GM19438 (cell line): ENCODE results near the gene SCRT2.
"Not testable (repeated sequence)": the region's sequence is repeated elsewhere in the genome, so short reads cannot be mapped to it uniquely, and the experiment has no call there.

Experiments used
- ATAC-seq: cut with Tn5 transposase; IDR thresholded peaks from one replicate; pipeline ENCODE4 v1.9.1; 2021; ENCODE audit warnings: low read depth; ENCODE audit not compliant: unreplicated experiment

The SCRT2 gene

DNA sequence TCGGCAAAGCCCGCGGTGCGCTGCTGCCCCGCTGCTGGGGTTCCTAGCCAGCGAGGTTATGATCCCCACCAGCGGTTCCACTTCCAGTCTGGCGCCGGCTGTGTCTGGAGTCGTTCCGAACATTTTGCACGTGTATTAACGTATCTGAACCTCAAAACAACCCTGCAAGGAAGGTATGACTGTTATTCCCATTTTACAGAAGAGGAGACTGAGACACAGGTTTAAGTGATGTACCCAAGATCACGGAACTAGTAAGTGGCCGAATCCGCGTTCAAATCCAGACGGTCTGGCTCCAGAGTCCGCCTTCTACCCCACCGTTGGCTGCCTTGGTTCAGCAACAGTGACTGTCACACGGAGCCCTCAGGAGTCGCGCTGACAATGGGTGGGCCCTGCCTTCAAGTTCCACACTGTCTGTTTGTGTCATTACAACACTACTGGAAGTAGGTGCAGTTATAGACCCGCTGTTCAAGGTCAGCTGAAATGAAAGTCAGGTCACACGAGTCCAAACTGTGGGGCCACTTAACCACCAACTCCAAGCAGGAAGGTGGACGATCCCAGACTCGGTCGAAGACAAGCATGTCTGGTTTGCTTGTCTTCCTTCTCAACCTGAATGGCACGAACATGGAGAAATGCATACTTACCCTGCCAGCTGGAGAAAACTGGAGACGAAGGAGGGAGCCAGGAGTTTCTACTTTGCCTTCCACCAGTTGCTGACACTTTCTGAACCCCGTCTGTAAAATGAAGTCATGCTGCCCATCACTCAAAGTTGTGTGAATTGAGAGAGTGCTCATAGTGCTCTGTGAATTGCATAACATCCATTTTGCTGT lies 21.8 kb downstream of the SCRT2 start:
- ATAC-seq = no peak

DNA sequence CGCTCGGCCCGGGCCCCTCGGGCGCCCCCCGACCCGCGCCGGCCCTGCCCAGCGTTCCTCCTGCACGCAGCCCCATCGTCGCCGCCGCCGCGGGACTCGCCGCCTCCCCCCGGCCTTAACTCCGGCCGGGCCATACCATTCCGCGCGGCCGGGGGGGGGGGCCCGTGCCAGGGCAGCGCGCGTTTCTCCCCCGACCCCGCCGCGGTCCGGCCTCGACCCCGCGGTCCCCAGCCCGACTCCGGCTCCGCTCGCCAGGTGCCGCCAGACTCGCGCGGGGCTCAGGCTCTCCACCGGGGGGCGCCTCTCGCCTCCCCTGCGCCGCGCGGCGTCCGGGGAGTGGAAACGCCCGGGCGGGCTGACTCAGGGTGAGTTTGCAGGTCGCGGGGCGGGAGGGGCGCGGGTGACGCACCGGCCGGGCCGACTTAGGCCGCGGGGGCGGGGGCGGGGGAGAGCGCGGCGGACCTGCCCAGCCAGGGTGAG lies 22.5 kb downstream of the SCRT2 start, which contains the start of gene SRXN1:
Gene SRXN1, minus strand, starts transcription at position 91 of the 480 bp plus-strand sequence. Its CDS starts 15 bp downstream, at position 76.
- ATAC-seq = peak; percentile 72

DNA sequence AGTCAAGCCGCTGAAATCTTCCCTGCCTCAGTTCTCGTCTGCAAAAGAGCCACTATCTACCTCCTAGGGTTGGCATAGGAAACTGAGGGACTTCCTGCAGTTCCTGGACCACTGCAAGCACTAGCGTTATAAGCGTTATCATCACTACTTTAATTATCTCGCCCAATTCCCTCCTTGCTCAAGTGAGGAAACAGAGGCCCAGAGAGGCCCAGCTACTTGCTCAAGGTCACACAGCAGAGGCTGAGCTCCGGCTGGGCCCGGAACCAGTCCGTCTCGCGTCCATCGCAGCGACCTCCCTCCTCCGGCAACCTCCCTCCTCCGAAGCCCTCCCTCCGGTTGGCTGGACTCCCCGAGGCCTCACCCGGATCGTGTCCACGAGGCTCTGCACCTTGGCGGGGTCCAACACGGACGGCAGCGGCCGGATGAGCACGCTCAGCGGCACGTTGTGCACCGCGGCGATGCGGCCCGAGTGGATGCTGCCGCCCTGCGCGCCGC lies 22.9 kb downstream of the SCRT2 start:
- peak; percentile 5 for ATAC-seq

DNA sequence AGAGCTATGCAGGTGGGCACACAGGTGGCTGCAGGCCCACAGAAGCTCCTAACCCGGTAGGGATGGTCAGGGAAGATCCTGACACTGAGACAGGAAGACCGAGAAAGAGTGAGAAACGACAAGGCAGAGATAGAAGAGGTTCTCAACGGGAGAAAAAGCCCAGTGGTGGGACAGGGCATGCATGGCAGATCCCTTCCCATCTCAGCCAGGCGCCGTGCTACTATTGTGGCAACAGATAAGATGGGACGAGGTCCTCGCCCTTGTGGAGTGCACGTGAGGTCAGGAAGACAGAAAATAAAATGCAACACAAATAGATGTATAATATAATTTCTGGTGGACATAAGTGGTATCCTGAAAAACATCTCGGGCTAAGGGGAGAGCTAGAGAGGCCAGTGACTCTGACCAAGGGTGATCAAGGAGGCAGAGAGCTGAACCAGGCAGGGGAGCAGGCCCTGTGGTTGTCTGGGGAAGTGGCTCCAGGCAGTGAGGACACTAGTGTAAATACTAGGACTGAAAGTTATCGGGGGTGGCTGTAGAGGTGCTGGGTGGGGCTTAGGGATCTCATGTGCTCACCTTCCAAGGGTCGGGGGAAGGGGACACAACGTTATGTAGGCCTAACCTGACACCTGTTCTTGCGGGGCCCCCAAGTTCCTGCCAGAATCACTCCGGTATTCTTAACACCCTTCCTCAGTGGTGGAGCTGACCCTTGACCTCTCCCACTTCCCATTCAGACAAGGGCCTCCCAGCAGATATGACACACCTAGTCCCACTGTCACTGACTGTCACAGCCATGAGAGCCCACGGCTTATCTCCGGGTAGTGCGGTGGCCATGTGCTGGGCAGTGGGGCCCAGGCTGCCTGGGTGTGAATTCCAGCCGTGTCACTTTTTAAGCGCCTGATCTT lies 23.6 kb downstream of the SCRT2 start:
- no peak for ATAC-seq

DNA sequence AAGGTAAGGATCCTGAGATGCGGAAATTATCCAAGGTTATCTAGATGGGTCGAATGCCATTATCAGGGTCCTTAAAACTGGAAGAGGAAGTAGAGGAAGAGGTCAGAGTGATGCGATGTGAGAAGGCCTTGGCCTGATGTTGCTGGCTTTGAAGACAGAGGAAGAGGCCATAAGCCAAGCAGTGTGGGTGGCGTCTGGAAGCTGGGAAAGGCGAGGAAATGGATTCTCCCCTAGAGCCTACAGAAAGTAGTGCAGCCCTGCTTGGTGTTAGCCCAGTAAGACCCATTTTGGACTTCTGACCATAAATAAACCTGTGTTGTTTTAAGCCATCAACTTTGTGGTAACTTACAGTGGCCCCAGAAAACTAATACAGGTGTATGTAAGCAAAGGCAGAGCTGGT lies 24.6 kb downstream of the SCRT2 start:
- ATAC-seq = no peak

DNA sequence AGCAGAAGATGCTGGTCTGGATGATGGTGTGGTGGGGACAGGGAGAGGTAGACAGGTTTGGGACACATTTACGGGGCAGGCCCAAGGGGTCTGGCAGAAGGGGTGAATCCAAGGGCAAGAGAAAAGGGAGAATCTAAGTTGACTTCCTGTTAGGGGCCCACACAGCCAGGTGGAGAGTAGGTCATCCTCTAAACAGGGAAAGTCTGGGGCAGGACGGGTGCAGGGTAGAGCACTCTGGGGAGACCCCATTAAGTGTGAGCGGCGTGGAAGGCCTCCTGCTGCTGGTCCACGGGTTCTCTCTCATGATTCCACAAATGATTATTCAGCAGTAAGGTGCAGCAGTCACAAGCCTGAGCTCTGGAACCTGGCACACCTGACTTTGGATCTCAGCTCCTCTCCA lies 25.3 kb downstream of the SCRT2 start:
- ATAC-seq = no peak

DNA sequence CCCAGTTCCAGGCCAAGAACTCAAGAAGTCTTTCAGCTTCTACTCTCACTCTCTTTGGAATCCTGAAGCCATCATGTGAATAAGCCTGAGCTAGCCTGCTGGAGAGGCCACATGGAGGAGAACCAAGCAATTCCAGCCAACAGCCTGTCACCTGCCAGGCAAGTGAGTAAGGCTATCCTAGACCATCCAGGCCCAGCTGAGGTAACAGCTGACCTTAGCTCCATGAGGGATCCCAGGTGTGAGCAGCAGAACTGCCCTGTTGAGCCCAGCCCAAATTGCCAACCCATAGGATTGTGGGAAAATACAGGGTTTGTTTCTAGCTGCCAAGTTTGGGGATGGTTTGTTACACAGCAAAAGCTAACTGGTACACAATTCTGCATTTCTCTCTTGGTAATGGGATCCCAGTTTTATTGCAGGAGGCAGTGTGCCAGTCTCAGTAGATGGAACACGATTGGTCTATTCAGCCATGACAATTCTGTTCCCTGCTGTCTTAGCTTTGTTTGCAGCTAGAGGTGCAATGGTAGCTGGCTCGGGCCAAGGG lies 28.1 kb downstream of the SCRT2 start:
- no peak for ATAC-seq

DNA sequence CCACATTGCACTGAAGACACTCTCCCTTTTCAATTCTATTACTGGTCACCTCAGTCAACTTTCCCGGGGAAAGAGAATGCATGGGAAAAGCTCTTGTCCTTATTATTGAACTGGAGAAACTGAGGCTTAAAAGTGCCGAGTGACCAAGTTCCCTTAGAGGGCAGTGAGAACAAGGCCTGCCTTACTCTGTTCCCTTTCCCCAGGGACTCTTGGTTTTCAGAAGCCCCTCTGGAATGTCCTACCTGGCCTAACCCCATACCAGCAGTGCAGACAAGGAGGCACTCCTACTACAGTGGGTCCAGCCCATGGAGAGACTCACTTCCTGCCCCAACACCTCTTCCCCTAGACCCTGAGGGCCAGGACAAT lies 28.8 kb downstream of the SCRT2 start:
- ATAC-seq = no peak

DNA sequence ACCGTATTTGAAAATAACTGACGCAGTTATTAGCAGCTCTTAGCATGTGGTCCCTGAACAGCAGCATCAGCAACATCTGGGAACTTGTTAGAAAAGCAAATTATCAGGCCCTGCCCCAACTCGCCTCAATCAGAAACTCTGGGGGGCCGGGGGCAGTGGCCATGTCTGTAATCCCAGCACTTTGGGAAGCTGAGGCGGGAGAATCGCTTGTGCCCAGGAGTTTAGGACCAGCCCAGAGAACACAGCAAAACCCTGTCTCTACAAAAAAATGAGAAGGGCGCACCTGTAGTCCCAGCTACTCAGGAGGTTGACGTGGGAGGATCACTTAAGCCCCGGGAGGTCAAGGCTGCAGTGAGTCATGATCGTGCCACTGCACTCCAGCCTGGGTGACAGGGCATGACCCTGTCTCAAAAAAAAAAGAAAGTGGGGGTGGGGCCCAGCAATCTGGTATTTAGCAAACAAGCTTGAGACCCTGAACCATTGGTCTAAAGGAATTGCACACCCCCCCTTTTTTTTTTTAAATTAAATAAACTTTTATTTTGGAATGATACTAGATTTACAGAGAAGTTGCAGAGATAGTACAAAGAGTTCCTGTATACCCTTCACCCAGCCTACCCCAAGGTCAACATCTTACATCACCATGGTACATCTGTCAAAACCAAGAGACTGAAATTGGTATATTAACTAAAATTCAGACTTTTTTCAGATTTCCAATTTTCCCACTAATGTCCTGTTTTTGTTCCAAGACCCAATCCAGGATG lies 29.3 kb downstream of the SCRT2 start:
- no peak for ATAC-seq

DNA sequence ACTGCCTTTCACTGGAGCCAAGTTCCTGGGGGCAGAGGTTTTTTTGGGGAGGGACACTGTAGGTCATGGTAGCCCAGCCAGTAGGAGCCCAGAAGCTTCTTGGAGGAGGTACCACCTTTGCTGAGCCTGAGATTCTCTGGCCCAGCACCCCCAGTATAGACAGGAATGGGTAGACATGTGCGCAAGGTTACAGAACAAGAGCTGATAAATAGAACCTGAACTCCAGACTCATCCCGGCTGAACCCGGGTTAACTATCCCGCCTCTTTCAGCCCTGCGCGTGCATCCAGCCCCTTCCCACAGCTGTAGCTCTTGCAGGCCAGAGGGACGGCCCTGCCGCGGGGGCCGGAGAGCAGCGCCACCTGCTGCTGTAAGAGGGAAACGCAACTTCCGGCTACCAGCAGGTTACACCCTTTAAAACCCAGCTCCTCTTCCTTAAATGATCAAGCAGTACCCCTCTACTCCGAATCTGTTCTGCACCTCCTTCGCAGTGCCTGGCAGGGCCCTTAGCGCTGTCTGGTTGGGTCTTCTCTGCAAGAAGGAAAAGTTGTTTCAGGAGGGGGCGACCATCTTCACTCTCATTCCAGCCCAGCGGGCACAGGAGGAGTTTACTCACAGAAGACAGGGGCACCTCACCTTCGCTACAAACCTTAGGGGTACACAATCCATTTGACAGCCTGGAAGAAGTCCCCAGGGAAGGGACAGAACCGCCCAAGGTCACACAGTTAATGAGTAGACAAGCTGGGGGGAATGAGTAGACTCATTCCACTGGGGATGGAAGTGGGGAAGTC lies 30.1 kb downstream of the SCRT2 start:
- peak; percentile 90 for ATAC-seq

DNA sequence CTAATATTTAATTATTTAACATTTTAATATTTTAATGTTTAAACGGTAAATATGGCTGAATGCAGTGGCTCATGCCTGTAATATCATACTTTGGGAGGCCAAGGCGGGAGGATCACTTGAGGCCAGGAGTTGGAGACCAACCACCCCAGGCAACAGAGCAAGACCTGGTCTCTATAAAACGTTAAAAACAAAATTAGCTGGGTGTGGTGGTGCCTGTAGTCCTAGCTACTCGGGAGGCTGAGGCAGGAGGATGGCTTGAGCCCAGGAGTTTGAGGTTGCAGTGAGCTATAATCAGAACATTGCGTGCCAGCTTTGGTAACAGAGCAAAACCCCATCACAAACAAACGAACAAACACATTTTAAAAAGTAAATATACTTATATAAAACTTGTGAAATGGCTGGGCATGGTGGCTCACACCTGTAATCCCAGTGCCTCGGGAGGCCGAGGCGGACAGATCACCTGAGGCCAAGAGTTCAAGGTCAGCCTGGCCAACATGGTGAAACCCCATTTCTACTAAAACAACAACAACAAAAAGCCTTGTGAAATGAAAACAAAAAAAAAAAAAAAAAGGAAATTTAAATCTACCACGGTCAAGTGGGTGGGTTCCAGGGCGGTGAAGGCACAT lies 30.8 kb downstream of the SCRT2 start:
- ATAC-seq = no peak

DNA sequence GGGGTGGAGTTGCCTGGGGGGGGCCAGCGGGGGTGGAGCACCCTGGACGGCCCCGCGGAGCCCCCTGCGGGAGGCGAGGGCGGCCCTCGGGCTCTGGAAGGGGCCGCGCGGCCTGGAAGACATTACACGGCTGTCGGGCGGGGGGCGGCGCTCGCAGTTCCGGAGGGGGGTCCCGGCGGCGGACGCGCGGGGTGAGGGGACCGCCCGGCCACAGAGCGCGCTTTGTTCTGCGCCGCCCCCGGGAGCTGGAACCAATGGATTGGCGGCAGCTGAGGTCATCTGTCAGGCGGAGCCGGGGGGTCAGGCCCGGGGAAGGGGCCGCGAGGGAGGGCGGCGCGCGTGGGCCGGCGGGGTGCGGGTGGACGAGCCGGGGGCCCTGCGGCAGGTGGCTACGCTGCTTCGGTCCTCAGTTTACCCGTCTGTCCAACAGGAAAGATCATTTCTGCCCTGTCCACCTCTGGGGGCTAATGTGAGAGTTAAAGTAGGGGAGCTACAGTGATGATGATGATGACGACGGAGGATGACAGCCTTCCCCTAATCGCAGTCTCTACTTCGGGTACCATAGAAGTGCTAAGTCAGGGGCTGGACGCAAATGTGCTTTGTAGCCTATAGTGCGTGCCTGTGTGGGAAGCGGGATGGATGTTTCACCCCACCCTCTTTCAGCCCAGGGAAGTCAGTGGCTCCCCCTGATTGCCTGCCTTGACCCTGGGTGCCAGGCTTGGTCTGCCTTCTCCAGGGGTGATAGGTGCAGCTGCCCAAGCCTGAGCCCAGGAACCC lies 33.0 kb downstream of the SCRT2 start:
- no peak for ATAC-seq

DNA sequence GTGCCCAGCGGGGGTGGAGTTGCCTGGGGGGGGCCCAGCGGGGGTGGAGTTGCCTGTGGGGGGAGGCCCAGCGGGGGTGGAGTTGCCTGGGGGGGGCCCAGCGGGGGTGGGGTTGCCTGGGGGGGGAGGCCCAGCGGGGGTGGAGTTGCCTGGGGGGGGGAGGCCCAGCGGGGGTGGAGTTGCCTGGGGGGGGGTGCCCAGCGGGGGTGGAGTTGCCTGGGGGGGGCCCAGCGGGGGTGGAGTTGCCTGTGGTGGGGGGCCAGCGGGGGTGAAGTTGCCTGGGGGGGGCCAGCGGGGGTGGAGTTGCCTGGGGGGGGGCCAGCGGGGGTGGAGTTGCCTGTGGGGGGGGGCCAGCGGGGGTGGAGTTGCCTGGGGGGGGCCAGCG lies 33.6 kb downstream of the SCRT2 start:
- not testable (repeated sequence) for ATAC-seq

DNA sequence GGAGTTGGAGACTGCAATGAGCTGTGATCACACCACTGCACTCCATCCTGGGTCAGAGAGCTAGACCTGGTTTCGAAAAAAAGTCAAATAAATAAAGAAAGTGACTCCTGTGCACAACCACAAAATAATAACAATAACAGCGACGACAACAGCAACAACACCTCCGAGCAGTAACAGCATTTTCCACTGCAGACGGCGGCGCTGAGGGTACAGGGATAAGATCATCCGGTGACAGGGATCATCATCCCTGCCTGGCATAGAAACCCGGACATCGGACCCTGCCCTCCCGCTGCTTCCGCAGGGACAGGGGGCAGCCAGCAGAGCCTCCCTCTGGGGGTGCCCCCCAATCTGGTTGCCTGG lies 34.1 kb downstream of the SCRT2 start:
- no peak for ATAC-seq

DNA sequence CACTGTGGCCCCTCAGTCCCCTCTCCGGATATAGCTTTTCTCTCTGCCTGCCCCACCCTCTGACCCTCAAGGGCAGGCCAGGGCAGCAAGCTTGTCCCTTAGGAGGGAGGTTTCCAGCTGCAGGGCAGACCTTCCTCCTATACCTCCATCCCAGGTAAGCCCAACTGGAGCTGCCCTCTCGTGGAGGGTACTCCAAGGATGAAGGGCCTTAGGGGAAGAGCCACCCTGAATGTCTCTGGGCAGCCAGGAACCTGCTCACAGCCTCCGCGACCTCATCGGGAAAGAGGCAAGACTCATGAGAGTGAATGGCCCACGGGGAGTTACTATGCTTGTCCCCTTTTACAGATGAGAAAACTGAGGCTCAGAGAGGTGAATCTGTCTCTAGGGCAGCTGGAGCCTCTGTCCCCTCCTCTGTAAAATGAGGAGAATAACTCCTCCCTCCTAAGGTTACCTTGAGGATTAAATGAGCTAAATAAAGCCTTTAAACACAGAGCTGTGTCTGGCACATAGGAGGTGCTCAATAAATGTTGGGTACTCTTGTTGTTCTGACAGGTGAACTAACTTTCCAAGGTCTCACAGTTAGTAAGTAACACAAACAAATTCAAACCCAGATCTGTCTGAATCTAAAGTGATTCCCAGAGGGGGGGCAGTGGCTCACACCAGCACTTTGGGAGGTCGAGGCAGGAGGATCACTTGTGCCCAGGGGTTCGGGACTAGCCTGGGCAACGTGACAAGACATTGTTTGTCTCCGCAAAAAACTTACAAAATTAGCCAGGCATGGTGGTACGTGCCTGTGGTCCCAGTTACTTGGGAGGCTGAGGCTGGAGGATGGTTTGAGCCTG lies 34.7 kb downstream of the SCRT2 start:
- no peak for ATAC-seq

DNA sequence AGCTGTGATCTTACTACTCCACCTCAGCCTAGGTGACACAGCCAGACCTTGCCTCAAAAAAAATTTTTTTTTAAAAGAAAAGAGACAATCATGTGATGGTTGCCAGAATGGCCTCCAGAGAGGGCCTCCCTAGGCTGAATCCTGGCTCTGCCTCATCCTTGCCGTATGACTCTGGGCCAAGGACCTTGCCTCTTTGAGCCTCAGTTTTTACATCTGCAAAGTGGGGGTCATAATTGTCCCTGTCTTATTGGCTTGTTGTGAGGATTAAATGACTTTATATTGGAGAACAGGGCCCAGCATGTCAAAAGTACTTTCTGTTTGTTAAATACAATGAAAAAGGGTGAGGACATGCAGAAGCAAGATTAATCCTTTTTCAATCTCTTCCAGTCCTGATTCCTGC lies 37.0 kb downstream of the SCRT2 start:
- ATAC-seq = no peak

DNA sequence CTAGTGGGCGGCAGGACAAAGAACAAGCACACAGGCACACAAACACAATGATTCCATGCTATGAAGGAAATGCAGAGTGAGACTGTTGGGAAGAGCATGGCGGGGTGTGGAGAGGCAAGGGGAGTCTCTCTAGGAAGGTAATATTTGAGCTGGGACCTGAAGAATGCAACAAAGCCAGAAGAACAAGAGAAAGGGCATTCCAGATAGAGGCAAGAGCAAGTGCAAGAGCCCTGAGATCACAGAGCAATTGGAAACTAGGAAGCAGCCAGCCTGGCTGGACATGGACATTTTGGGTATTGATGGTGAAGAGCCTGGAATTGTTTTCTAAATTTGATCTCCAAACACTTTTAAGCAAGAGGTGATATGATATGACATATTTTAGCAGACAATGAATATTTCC lies 38.0 kb downstream of the SCRT2 start:
- ATAC-seq = no peak
